IPS-18a (cell line): Measurements from ENCODE around the gene PRPF38A.

Source experiments
- H3K27ac ChIP-seq: one replicate; pipeline ENCODE4 v1.5.1; 2013; ENCODE audit warnings: low read length
- H3K27me3 ChIP-seq: one replicate; pipeline ENCODE4 v1.6.1; 2013; ENCODE audit warnings: mild to moderate bottlenecking, low read length; ENCODE audit not compliant: control insufficient read depth, insufficient read depth
- H3K36me3 ChIP-seq: one replicate; pipeline ENCODE4 v1.6.1; 2013; ENCODE audit warnings: low read depth, low read length; ENCODE audit not compliant: control insufficient read depth
- H3K4me1 ChIP-seq: one replicate; pipeline ENCODE4 v1.6.1; 2013; ENCODE audit warnings: low read depth, low read length; ENCODE audit not compliant: control insufficient read depth
- H3K4me3 ChIP-seq: one replicate; pipeline ENCODE4 v1.5.1; 2013; ENCODE audit warnings: low read length
- H3K9ac ChIP-seq: one replicate; pipeline ENCODE4 v1.6.1; 2013; ENCODE audit warnings: mild to moderate bottlenecking, low read length, moderate library complexity
- H3K9me3 ChIP-seq: one replicate; pipeline ENCODE4 v1.6.1; 2013; ENCODE audit warnings: low read depth, low read length; ENCODE audit not compliant: control insufficient read depth

Gene PRPF38A

DNA sequence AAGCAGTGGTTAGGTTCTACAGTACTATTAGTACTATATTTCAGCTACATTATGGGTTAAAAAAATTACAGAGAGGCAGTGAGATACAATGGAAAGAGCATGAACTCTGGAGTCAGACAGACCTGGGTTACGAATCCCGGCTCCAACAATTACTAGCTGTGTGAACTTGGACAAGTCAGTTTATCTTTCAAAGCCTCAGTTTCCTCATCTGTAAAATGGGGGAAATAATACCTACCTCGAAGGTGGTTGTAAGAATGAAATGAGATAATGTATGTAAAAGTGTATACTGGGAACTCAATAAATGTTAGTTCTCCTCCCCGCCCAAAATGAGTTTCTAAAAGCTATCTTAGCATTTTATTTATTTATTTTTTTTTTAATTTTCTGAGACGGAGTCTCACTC, 59.5 kb downstream of the PRPF38A start:
- Histone ChIP-seq H3K4me1 (peaks cover 9% of the 10 kb centered on the region), H3K9ac (no peak overlapping the region), H3K4me3 (no peak overlapping the region), H3K36me3 (no peaks in the 10 kb centered on the region), H3K27ac (no peak overlapping the region), H3K27me3 (no peaks in the 10 kb centered on the region), H3K9me3 (no peaks in the 10 kb centered on the region)

DNA sequence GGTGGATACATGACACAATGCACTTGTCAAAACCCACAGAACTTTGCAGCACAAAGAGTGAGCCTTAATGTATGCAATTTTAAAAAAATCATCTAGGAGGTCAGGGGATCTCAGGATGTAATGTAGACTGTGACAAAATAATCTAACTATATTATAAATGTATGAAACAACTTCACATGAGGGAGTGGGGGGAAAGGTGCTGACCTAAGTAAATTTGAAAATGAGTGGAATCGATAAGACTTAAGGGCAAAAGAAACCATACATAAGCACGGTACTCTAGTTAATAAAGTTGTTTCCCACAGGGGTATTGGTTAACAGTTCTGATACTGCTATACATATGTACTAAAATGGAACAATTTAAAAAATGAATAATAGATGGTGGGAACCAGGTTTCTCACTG, 64.7 kb downstream of the PRPF38A start:
- Histone ChIP-seq H3K27ac (no peak overlapping the region), H3K9me3 (no peaks in the 10 kb centered on the region), H3K4me1 (no peaks in the 10 kb centered on the region), H3K27me3 (no peaks in the 10 kb centered on the region), H3K9ac (no peak overlapping the region), H3K4me3 (no peak overlapping the region), H3K36me3 (peaks cover 6% of the 10 kb centered on the region)
